HTERT RPE-1 (cell line): ENCODE measurements around the gene RMC1.
"Not testable (repeated sequence)": the region's sequence is repeated elsewhere in the genome, so short reads cannot be mapped to it uniquely, and the experiment has no call there.

ENCODE experiments used
- in situ Hi-C: fragments of 300-500 bp; cut with MboI; formaldehyde crosslinking; loops from 4 replicates; pipeline ENCODE4 v1.14.3; 2020; ENCODE audit warnings: low sequenced_read_pairs

Gene RMC1

DNA sequence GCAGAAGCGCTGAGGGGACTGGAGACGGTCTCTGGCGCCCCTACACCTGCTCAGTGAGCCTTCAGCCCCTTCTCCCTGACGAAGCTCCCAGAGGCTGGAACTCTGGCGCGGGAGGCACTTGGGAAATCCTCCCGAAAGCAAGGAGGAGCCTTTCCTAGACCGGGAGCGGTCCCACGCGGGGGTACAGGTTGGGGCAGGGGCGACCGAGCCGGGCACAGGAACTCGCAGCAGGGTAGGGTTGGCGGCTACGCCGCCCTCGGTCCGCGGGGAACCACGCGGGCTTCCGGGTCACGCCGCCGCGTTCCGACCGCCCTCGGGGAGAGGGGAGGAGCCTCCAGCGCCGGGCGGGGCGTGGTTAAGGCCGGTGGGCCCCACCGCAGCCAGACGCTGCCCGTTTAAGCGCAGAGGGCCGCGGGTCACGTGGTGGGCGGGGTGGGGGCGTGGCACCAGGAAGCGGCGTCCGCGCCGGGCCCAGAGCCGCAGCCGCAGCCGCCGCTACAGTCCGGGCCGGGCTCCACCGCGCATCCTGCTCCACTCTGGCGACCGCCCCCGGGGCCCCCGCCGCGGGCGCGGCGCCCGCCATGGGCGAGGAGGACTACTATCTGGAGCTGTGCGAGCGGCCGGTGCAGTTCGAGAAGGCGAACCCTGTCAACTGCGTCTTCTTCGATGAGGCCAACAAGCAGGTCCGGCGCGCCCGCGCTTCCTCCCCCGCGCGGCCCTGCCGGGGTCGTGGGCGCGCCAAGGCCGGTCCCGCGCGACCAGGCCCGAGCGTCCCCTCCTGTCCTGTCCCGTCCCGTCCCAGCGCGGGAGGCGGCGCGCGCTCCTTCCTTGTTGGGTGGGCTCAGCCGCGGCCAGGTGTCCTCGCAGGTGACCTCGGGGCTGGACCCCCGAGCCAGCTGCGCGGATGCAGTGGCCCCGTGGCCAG lies at the start of gene RMC1:
Gene RMC1, plus strand, starts transcription at position 474 of the 925 bp plus-strand sequence. Its CDS starts 108 bp downstream, at position 582.
- in situ Hi-C loops, result no loop called here

DNA sequence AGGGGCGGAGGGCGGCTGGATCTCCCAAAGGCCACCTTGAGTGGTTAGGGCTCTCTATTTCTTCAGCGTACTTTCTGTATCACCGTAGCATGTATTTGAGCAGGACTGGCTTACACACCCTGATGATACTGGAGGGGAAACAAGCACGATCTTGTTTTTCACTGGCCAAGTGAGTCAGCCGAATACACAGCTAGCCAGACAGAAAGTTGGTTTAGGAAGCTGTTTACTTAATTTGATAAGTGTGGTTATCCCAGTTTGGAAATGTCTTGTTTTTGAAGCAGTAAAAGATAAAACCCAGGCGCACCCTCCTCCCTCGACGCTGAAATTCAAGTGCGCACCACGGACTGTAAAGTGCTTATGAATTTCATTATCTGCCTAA lies 49.6 kb upstream of the RMC1 start:
- in situ Hi-C loops, result no loop called here

DNA sequence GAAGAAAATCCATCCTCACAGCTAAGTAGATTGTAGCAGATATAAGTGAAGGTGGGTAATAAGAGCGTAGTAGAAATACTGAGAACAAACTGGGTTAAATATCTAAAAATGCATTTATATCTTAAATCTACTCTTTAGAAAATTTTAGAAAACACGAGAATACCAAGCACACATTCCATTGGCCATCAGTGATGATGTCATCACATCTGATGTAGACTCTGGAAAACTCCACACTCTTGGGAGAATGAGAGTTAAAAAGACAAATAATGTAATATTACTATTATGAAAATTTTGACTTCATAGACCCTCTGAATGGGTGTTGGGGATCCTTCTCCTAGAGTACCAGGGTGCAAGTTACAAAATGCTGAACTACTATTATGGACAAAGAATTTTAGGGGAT lies 46.5 kb upstream of the RMC1 start:
- in situ Hi-C loops, result no loop called here

DNA sequence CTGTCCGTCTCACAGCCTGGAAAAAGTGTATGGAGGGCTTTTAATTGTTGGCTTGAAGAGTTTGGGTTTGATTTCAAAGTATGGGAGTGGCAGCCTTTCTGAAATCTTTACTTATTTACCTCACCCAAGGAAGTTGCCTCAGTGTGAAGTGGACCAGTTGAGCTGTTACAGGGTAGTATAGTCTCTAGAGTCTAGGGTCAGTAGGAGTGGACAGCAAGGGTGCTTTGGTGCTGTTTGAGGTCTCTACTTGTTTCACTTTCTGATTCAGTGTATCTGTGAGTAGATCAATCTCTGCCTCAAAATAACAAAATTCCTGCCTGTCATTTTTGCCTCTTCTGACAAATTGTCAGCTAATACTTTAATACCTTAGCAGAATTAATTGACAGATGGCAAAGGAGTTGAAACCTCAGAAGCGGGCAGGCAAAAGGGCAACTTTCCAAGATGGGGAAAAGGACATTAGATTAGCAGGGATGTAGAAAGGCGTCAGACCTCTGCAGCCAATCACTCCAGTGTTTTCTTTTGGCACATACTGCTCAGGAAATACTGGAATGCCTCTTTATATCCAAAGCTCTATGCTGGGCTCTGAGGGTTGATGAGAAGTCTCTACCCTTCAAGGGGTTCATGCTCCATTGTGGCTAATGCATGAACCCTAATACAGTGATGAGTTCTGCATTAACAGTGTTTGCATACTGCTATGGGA lies 44.3 kb upstream of the RMC1 start:
- in situ Hi-C loops, result no loop called here

DNA sequence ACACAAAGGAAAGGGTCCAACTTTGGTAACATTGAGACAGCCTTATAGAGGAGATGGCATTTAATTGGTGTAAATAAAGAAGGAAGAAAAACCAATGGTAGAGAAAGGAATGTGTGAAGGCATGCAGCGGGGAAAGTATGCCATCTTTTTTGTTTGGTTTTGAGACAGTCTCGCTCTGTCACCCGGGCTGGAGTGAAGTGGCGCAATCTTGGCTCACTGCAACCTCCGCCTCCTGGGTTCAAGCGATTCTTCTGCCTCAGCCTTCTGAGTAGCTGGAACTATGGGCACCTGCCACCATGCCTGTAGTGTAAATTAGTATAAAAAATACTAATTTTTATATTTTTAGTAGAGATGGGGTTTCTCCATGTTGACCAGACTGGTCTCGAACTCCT lies 43.8 kb upstream of the RMC1 start:
- in situ Hi-C loops, result no loop called here

DNA sequence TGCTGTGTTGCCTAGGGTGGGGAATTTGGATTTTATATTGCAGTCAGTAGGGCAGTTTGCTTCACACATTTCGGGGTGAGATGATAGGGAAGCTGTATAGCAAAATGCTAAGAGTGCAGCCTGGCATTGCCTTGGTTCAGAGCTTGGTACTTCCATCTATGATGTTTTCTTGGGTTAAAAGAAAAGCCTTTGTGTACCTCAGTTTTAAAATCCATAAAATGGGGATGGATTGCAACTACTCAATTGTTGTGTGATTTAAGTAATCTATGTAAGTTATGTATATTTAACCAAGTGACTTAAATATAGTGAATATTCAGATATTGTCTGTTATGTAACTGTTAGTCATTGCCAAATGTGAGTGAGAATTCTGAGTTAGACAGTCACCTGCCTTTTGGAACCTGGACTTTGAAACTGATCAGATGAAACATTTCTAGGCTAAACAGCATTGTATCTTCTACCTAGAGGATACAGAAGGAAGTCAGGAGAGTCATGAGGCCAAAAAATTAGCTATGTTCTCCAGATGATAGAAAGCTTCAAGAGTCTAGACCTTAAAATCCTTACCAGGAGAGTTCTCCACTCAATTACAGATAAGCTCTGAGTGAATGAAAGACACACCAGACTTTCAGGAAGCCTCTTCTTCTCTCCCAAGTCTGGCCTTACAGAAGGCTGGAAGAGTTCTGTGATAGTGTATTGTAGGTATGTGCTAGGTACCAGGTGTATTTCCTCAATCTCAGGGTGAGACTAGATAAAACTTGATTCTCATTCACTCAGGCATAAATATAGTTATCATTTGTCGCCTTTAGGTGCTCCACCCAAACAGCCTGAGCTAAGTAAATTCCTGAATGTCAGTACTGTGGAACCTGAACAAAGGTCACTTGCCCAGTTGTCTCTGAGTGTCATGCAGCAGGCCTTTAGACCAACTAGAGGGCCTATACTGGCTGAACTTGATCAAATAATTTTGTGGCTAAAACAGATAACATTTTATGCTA lies 42.7 kb upstream of the RMC1 start:
- in situ Hi-C loops, result no loop called here

DNA sequence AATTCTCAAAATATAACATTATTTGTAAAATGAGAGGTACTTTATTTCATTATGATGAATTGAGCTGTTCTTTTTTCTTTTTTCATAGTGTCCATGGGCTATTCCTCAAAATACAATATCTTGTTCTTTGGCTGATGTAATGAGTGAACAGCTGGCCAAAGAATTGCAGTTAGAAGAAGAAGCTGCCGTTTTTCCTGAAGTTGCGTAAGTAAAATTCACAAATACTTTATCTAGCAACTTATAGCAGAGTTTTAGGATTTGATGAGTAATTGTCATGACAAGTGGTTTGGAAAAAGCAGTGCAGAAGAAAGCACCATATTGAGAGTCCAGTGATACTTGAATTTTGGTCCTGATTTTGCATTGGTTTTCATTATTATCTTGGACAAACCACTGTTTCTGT lies 40.4 kb upstream of the RMC1 start:
- in situ Hi-C loops, result no loop called here

DNA sequence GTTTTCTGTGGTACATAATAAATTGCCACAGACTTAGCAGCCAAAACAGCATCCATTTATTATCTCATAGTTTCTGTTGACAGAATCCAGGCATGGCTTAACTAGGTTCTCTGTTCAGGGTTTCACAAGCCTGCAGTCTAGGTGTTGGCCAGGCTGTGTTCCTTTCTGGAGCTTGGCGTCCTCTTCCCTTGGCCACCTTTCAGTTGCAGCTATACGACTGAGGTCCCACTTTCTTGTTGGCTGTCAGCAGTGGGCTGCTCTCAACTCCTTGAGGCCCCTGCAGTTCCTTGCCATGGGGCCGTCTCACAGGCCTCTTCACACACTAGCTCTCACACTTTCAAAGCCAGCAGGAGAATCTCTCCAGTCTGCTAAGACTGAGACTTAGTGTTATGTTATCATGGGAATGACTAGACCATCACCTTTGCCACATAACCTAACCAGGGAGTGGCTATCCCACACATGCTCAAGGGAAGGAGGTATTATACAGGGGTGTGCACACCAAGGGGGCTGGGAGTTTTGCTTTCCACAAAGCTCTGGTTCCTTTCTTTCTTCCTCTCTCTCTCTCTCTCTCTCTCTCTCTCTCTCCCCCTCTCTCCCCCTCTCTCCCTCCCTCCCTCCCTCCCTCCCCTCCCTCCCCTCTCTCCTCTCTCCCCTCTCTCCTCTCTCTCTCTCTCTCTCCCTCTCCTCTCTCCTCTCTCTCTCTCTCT lies 34.4 kb upstream of the RMC1 start:
- in situ Hi-C loops, result no loop called here

DNA sequence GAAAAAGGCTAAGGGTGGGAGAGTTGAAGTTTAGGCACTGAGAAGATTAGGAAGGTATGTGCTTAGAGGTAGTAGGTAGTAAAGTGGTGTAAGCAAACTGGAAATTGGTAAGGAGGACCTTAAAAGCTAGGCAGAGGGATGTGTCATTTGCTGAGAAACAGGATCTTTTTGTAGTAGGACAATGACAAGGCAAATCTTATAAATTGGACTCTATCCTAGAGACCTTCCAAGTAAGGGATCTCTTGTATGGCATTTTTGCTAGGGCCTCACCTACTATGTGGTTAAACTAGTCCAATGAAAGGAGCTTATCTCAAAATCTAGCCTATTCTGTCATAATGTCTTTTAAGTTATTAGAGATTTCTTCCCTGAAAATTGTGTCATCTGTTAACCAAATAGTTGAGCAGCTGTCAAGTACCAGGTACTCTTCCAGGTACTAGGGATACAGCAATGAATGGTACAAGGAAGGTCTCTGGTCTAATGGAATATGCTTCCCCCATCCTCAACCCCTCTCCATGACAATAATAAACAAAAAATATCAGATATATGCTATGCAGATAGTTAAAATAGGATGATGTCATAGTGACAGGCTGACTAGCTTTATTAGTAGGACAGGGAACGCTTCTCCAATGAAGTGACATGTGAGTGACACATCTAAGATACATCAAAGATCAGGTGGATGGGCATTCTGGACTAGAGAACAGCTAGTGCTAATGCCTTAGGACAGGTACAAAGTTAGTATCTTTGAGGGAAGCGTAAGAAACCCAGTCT lies 32.5 kb upstream of the RMC1 start:
- in situ Hi-C loops, result no loop called here

DNA sequence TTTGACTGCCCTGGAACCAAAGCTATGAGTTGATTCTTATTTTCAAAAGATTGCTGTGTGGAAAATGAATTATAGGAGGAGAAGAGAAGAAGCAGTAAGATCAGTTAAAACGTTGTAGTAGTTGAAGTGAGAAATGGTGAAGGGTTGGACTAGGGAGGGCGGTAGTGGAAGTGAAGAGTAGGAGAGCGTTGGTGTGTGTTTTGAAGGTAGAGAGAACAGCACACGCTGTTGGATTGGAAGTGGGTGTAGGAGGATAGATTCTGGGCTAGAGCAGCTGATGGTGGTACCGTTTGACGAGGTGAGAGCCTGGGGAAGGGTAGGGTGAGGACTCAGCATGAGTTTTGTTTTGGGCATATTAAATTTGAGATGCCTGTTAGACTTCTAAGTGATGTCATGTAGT lies 31.8 kb upstream of the RMC1 start:
- in situ Hi-C loops, result no loop called here

DNA sequence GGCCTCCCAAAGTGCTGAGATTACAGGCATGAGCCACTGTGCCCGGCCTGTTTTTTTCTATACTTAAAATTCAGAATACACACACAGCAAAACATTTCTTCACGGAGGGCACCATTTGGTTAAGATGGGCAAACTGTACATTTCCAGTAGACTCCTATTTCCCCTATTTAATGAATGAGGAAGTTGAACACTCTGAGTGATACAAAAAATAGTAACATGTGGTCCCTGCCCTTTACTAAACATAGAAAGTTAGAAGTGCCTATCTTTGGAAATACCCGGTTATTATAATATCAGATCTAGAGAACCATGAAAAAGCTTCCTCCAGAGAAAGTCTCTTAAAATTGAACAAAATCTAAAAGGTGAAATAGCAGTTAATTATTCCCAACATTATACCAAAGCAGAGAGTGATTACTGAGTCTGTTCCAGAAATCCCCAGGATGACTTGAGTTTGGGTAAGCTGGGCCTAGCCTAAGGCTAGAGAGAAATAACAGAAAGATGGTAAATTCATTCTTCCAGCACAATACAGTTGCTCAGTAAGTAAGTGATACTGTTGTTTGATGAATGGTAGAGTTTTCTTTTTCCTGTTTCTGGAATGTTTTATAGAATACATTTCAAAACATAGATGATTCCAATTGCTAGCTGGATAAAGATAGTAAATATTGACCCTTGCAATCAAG lies 23.3 kb upstream of the RMC1 start:
- in situ Hi-C loops, result no loop called here

DNA sequence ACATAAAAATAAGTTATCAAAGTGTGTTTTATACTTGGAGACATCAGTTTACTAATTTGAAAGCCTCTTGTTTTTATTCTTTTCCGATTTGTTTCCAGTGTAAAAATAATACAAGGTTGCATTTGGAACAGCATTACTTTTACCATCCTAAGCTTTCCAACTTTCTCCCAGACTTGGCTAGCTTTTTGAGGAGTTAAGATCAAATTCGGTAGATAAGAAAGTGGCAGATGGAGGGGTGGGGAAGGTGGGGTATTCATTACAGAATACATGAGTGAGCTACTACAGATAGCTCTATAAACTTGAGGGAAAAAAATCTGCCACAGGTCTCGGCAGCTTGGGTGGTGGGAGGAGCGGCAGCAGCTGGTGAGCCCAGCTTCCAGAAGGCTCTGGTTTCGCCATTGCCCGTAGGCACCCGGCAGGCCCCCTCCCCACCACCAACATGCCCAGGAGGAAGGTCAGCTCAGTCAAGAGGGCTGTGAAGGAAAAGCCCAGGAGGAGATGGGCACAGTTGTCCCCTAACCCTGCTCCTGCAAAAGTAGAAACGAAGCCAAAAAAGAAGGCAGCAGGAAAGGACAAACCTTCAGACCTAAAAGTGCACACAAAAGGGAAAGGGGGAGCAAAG lies 18.6 kb upstream of the RMC1 start:
- in situ Hi-C loops, result no loop called here

DNA sequence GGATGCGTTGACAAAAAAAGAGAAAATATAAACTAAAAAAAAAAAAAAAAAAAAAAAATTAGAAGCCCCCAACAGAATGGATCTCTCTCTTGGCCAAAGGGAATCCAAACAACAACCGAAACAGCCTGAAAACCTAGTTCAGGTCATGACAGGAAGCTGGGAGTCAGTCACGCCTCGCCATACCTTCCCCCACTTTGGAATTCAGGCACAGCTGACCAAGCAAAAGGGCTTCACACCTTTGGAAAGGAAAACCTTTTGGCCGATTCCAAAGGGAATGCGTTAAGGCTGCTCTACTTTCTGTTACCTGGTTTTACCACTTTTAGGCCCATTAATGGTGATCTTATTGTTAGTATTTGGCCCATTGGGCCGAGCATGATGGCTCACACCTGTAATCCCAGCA lies 17.9 kb upstream of the RMC1 start:
- in situ Hi-C loops, result no loop called here

DNA sequence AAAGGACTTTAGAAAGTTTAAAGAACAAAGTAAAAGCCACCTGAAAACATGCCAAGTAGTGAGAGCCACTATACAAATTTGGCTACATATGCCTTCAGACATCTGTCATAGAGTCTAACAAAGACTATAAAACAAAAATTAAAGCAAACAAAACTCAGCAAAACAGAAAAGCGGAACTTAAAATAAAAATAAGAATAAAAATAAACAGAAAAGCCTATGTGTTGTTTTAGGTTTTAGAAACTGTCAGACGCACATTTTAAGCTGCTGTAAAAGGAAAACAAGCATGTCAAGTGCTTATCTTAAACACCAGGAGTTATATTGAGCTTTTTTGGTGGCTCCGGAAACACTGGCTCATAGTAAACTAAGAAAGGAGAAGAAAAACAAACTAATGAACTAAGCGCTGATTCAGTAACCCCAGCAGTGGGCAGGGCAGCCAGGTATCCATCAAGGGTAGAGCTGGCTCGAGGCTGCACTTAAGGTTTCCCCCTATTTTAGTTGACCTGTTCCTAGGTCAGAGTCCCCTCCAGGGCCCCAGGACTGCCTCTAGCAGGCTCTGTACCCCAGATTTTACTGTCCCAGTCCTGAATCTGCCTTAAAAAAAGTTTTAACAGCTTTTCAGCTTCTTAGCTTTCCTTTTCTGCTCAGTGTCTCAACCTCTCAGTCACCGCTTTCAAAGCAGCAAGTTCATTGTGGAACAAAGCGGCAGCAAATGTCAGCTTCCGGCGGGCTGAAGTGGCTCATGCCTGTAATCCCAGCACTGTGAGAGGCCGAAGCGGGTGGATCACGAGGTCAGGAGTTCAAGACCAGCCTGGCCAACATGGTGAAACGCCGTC lies 15.4 kb upstream of the RMC1 start:
- in situ Hi-C loops, result no loop called here

DNA sequence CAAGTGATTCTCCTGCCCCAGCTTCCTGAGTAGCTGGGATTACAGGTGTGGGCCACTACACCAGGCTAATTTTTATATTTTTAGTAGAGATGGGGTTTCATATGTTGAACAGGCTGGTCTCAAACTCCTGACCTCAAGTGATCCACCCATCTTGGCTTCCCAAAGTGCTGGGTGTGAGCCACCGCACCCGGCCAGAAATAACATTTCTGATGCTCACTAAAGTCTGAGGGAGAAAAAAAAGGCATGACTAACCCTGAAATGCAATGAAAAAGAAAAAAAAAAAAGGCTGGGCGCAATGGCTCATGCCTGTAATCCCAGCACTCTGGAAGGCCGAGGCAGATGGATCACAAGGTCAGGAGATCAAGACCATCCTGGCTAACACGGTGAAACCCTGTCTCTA lies 13.7 kb upstream of the RMC1 start:
- in situ Hi-C loops, result not testable (repeated sequence)

DNA sequence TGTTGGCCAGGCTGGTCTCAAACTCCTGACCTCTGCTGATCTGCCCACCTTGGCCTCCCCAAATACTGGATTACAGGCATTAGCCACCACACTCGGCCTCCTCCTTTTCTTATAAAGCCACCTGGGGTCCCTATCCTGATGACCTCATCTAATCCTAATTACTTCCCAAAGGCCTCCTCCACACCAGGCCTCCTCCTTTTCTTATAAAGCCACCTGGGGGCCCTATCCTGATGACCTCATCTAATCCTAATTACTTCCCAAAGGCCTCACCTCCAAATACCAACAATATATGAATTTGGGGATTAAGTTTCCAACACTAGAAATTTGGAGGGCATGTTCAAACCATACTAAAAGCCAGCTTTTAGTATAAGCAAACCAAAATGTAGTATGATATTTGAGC lies 9.7 kb upstream of the RMC1 start:
- in situ Hi-C loops, result no loop called here

DNA sequence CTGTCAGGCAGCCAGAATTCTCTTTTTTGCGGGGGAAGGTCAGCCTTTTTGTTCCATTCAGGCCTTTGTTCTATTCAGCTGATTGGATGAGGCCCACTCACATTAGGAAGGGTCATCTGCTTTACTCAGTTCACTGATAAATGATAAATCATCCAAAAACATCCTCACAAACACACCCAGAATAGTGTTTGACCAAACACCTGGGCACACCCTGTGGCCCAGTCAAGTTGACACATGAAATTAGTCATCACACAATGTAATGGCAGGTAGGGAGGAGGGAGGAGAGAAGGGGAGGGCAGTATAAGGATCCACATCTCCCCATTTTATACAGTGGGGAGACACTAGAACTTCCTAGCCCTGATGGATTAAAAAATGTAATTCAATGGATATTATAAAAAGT lies 8.3 kb upstream of the RMC1 start:
- in situ Hi-C loops, result no loop called here
